ENCODE measurements around the gene PDP2. TPM values are rescaled to one million over a fixed set of nuclear protein-coding genes. Genes with fewer than 3 reads are reported as not detected.

The PDP2 gene
- polyA plus RNA-seq, 1 of the 3 experiments (the other 2 are of a cell fraction), result 4.7 TPM

- peaks cover 16% of the 10 kb centered on the region for H4K20me1 ChIP-seq (ENCODE audit: insufficient read depth)
- no peak for DNase-seq
- no peaks in the 10 kb centered on the region for H3K9me2 ChIP-seq
- no peak for TF ChIP-seq FOSL2 (IDR thresholded peaks at IDR 0.05; ENCODE audit: borderline replicate concordance, low read depth)
- TF ChIP-seq RXRA (IDR thresholded peaks at IDR 0.05; ENCODE audit: borderline replicate concordance, low read depth), result no peak
- TF ChIP-seq, protein P1, sequence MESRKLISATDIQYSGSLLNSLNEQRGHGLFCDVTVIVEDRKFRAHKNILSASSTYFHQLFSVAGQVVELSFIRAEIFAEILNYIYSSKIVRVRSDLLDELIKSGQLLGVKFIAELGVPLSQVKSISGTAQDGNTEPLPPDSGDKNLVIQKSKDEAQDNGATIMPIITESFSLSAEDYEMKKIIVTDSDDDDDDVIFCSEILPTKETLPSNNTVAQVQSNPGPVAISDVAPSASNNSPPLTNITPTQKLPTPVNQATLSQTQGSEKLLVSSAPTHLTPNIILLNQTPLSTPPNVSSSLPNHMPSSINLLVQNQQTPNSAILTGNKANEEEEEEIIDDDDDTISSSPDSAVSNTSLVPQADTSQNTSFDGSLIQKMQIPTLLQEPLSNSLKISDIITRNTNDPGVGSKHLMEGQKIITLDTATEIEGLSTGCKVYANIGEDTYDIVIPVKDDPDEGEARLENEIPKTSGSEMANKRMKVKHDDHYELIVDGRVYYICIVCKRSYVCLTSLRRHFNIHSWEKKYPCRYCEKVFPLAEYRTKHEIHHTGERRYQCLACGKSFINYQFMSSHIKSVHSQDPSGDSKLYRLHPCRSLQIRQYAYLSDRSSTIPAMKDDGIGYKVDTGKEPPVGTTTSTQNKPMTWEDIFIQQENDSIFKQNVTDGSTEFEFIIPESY (IDR thresholded peaks at IDR 0.05; ENCODE audit: borderline replicate concordance, low read depth), result no peak
- no peak for TF ChIP-seq TEAD4 (IDR thresholded peaks at IDR 0.05; ENCODE audit: borderline replicate concordance, insufficient read depth)
- TF ChIP-seq NRF1 (IDR thresholded peaks at IDR 0.05; ENCODE audit: low read depth, low read length), result no peak
- no peak for TF ChIP-seq GABPA (IDR thresholded peaks at IDR 0.05; ENCODE audit: low read depth)
- no peak for TF ChIP-seq POLR2AphosphoS5 (IDR thresholded peaks at IDR 0.05; ENCODE audit: low read depth, low read length)
- TF ChIP-seq TCF12 (IDR thresholded peaks at IDR 0.05), result no peak
- peaks cover 0 to 2% of the 10 kb centered on the region in 2 experiments for H3K36me3 ChIP-seq (replicated peaks in 1 of 2; ENCODE audit: control insufficient read depth in 1 of 2, insufficient read depth in 2 of 2, low read length in 1 of 2)
- H3K4me1 ChIP-seq (ENCODE audit: control insufficient read depth in 1 of 2, insufficient read depth in 2 of 2, low read depth in 1 of 2, low read length in 1 of 2), result peaks cover 4 to 7% of the 10 kb centered on the region in 2 experiments; a peak in 2 of 4 replicates
- H3K4me3 ChIP-seq (ENCODE audit: low read depth in 2 of 2, low read length in 1 of 2), result no peak overlapping the region
- 62% methylated on average over 7 of the region's 7 CpGs for WGBS (ENCODE audit: low lambda C conversion rate)
- H3K9me3 ChIP-seq, result no peaks in the 10 kb centered on the region
- H3F3A ChIP-seq (replicated peaks; ENCODE audit: insufficient read depth), result no peaks in the 10 kb centered on the region
- no peak overlapping the region; the same call in 1 of the 2 replicates for H2AFZ ChIP-seq (ENCODE audit: low read depth)
- H3K27me3 ChIP-seq (ENCODE audit: insufficient read depth), result no peaks in the 10 kb centered on the region
- POLR2A ChIA-PET, result no interaction called here
- no peak overlapping the region for H3K4me2 ChIP-seq
- no peak overlapping the region for H3K9ac ChIP-seq
- H3K27ac ChIP-seq (ENCODE audit: low read depth in 2 of 2, low read length in 1 of 2), result no peak overlapping the region
- CTCF ChIA-PET, result interaction anchor here (4.6 kb wide), 1 partner anchor 11 kb away, joined by 82 read pairs; the partner anchor contains the start of gene CA7
- peaks cover 28% of the 10 kb centered on the region for H3K79me2 ChIP-seq (ENCODE audit: insufficient read depth)
Measured at GRCh38 chr16:66832661-66833305, 47.5 kb upstream of the PDP2 start.

DNA sequence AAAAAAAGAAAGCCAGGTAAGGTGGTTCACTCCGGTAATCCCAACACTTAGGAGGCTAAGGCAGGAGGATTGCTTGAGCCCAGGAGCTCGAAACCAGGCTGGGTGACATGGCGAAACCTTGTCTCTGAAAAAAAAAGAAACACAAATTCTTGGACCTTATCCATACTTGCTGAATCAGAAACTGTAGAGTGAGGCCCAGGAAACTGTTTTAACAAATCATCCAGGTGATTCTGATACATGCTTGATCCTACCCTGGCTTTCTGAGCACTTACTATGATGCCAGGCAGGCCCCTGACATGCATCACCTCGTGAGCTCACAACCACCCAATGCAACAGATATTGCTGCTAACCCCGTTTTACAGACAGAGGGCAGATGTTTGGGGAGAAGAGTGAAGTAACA, 45.6 kb upstream of the PDP2 start:
- H3K9ac ChIP-seq, result no peak overlapping the region
- H3K36me3 ChIP-seq (replicated peaks in 1 of 2; ENCODE audit: control insufficient read depth in 1 of 2, insufficient read depth in 2 of 2, low read length in 1 of 2), result no peaks in the 10 kb centered on the region
- no peak overlapping the region for H3K4me3 ChIP-seq (ENCODE audit: low read depth in 2 of 2, low read length in 1 of 2)
- H3K9me3 ChIP-seq, result no peaks in the 10 kb centered on the region
- H2AFZ ChIP-seq (ENCODE audit: low read depth), result no peak overlapping the region
- POLR2A ChIA-PET, result no interaction called here
- H3K79me2 ChIP-seq (ENCODE audit: insufficient read depth), result peaks cover 8% of the 10 kb centered on the region
- no peak overlapping the region for H3K4me2 ChIP-seq
- DNase-seq, result no peak
- no peaks in the 10 kb centered on the region for H3K27me3 ChIP-seq (ENCODE audit: insufficient read depth)
- WGBS (ENCODE audit: low lambda C conversion rate), result 90% methylated on average over 5 of the region's 5 CpGs
- H3F3A ChIP-seq (replicated peaks; ENCODE audit: insufficient read depth), result no peaks in the 10 kb centered on the region
- peaks cover under 1% of the 10 kb centered on the region; the same call in 1 of the 2 replicates for H4K20me1 ChIP-seq (ENCODE audit: insufficient read depth)
- CTCF ChIA-PET, result interaction anchor here (1.3 to 2.1 kb wide), 4 partner anchors 8 to 33 kb away, joined by 3 to 11 read pairs (median 4); no protein-coding TSS in a partner anchor
- no peaks in the 10 kb centered on the region for H3K9me2 ChIP-seq
- H3K4me1 ChIP-seq (ENCODE audit: control insufficient read depth in 1 of 2, insufficient read depth in 2 of 2, low read depth in 1 of 2, low read length in 1 of 2), result peaks cover 0 to 2% of the 10 kb centered on the region in 2 experiments; a peak in 2 of 4 replicates
- H3K27ac ChIP-seq (ENCODE audit: low read depth in 2 of 2, low read length in 1 of 2), result no peak overlapping the region
- TF ChIP-seq MEF2A (IDR thresholded peaks at IDR 0.05; ENCODE audit: borderline replicate concordance, low read depth) (no peak), GATA2 (CRISPR knock-in tag; IDR thresholded peaks at IDR 0.05) (no peak), IRF3 (IDR thresholded peaks at IDR 0.05; ENCODE audit: low read depth, low read length) (no peak), JUND (IDR thresholded peaks at IDR 0.05) (no peak), FOXJ3 (CRISPR knock-in tag; IDR thresholded peaks at IDR 0.05) (no peak), FOXM1 (IDR thresholded peaks at IDR 0.05; ENCODE audit: low read depth) (no peak), YY1 (IDR thresholded peaks at IDR 0.05; ENCODE audit: low read depth) (no peak), EP300 (IDR thresholded peaks at IDR 0.05; ENCODE audit: borderline replicate concordance in 1 of 2, low read depth in 1 of 2, low read length in 1 of 2) (no peak), TAF1 (IDR thresholded peaks at IDR 0.05; ENCODE audit: borderline replicate concordance, low read depth, low read length) (no peak), EZH2phosphoT487 (IDR thresholded peaks at IDR 0.05; ENCODE audit: borderline replicate concordance, low read depth) (no peak), RCOR1 (IDR thresholded peaks at IDR 0.05; ENCODE audit: low read length) (no peak), TCF12 (IDR thresholded peaks at IDR 0.05) (no peak), REST (IDR thresholded peaks at IDR 0.05; ENCODE audit: low read depth, low read length) (no peak)
- TF ChIP-seq, protein P2, sequence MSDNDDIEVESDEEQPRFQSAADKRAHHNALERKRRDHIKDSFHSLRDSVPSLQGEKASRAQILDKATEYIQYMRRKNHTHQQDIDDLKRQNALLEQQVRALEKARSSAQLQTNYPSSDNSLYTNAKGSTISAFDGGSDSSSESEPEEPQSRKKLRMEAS (IDR thresholded peaks at IDR 0.05; ENCODE audit: low read depth), result no peak
